Measurements from ENCODE around the gene TBPL2. TPM values are rescaled to one million over a fixed set of nuclear protein-coding genes. Genes with fewer than 3 reads are reported as not detected.

The TBPL2 gene
- total and polyA plus RNA-seq, 4 donors, result not detected

- TF ChIP-seq EGR1 (IDR thresholded peaks at IDR 0.05; ENCODE audit: low read depth in 2 of 2), result no peak
Observed at GRCh38 chr14:55449116-55449515, 8.7 kb upstream of the TBPL2 start (continued).

- Histone ChIP-seq H3K36me3 (ENCODE audit: control insufficient read depth in 4 of 4, insufficient read depth in 3 of 4, low read depth in 1 of 4, low read length in 3 of 4) (no peaks in the 10 kb centered on the region), H3K4me1 (ENCODE audit: control insufficient read depth in 4 of 4, insufficient read depth in 4 of 4, low read length in 3 of 4) (no peaks in the 10 kb centered on the region), H3K9ac (ENCODE audit: low read depth in 1 of 2, low read length in 2 of 2) (no peak overlapping the region), H3K9me3 (ENCODE audit: control insufficient read depth in 4 of 4, low read length in 3 of 4) (no peaks in the 10 kb centered on the region), H3K27ac (ENCODE audit: low read depth in 1 of 2, low read length in 2 of 2) (no peak overlapping the region), H3K4me3 (ENCODE audit: low read depth in 1 of 3, low read length in 3 of 3) (no peak overlapping the region), H3K27me3 (ENCODE audit: control insufficient read depth in 4 of 4, insufficient read depth in 4 of 4, low read length in 3 of 4) (no peaks in the 10 kb centered on the region)
- 69% methylated on average over 3 of the region's 3 CpGs for WGBS
- no peak for DNase-seq (ENCODE audit: low spot score)
- TF ChIP-seq FOXA1 (IDR thresholded peaks at IDR 0.05), result no peak
- TF ChIP-seq NR2F2 (IDR thresholded peaks at IDR 0.05), result no peak
- no peak for TF ChIP-seq GABPA (IDR thresholded peaks at IDR 0.05 in 1 of 2, conservative IDR thresholded peaks at IDR 0.05 in 1 of 2)
- TF ChIP-seq HNF4G (IDR thresholded peaks at IDR 0.05), result no peak
- no peak for TF ChIP-seq JUND (IDR thresholded peaks at IDR 0.05)
Observed at GRCh38 chr14:55448141-55448614, 7.8 kb upstream of the TBPL2 start.

- Histone ChIP-seq H3K27me3 (ENCODE audit: control insufficient read depth in 4 of 4, insufficient read depth in 4 of 4, low read length in 3 of 4) (no peaks in the 10 kb centered on the region), H3K27ac (ENCODE audit: low read depth in 1 of 2, low read length in 2 of 2) (no peak overlapping the region), H3K4me3 (ENCODE audit: low read depth in 1 of 3, low read length in 3 of 3) (no peak overlapping the region), H3K36me3 (ENCODE audit: control insufficient read depth in 4 of 4, insufficient read depth in 3 of 4, low read depth in 1 of 4, low read length in 3 of 4) (no peaks in the 10 kb centered on the region), H3K4me1 (ENCODE audit: control insufficient read depth in 4 of 4, insufficient read depth in 4 of 4, low read length in 3 of 4) (no peaks in the 10 kb centered on the region), H3K9me3 (ENCODE audit: control insufficient read depth in 4 of 4, low read length in 3 of 4) (no peaks in the 10 kb centered on the region), H3K9ac (ENCODE audit: low read depth in 1 of 2, low read length in 2 of 2) (no peak overlapping the region)
- 70% methylated on average over 2 of the region's 2 CpGs for WGBS
- no peak for DNase-seq (ENCODE audit: low spot score)
- TF ChIP-seq RXRA (IDR thresholded peaks at IDR 0.05), result no peak
Observed at GRCh38 chr14:55446833-55447232, 6.4 kb upstream of the TBPL2 start.

GRCh38 chr14:55446127-55446736 lies 5.8 kb upstream of the TBPL2 start:
- peak; percentile 66 for DNase-seq (ENCODE audit: low spot score)
- Histone ChIP-seq H3K27ac (ENCODE audit: low read depth in 1 of 2, low read length in 2 of 2) (no peak overlapping the region), H3K9me3 (ENCODE audit: control insufficient read depth in 4 of 4, low read length in 3 of 4) (no peaks in the 10 kb centered on the region), H3K4me3 (ENCODE audit: low read depth in 1 of 3, low read length in 3 of 3) (no peak overlapping the region), H3K27me3 (ENCODE audit: control insufficient read depth in 4 of 4, insufficient read depth in 4 of 4, low read length in 3 of 4) (no peaks in the 10 kb centered on the region), H3K9ac (ENCODE audit: low read depth in 1 of 2, low read length in 2 of 2) (no peak overlapping the region), H3K36me3 (ENCODE audit: control insufficient read depth in 4 of 4, insufficient read depth in 3 of 4, low read depth in 1 of 4, low read length in 3 of 4) (no peaks in the 10 kb centered on the region), H3K4me1 (ENCODE audit: control insufficient read depth in 4 of 4, insufficient read depth in 4 of 4, low read length in 3 of 4) (no peaks in the 10 kb centered on the region)
- 32% methylated on average over 5 of the region's 5 CpGs for WGBS
- TF ChIP-seq GABPA (IDR thresholded peaks at IDR 0.05 in 1 of 2, conservative IDR thresholded peaks at IDR 0.05 in 1 of 2) (no peak), HNF4G (IDR thresholded peaks at IDR 0.05) (no peak), RAD21 (IDR thresholded peaks at IDR 0.05) (peak; percentile 79 to 83), CTCF (IDR thresholded peaks at IDR 0.05; ENCODE audit: low read depth, low read length, missing input control) (peak; percentile 57)

- H3K27me3 ChIP-seq (ENCODE audit: control insufficient read depth in 4 of 4, insufficient read depth in 4 of 4, low read length in 3 of 4), result no peaks in the 10 kb centered on the region
- no peaks in the 10 kb centered on the region for H3K4me1 ChIP-seq (ENCODE audit: control insufficient read depth in 4 of 4, insufficient read depth in 4 of 4, low read length in 3 of 4)
- DNase-seq (ENCODE audit: low spot score), result no peak
- H3K9ac ChIP-seq (ENCODE audit: low read depth in 1 of 2, low read length in 2 of 2), result no peak overlapping the region
- H3K27ac ChIP-seq (ENCODE audit: low read depth in 1 of 2, low read length in 2 of 2), result no peak overlapping the region
- no peak overlapping the region for H3K4me3 ChIP-seq (ENCODE audit: low read depth in 1 of 3, low read length in 3 of 3)
- WGBS, result 88% methylated on average over 9 of the region's 9 CpGs
- no peaks in the 10 kb centered on the region for H3K36me3 ChIP-seq (ENCODE audit: control insufficient read depth in 4 of 4, insufficient read depth in 3 of 4, low read depth in 1 of 4, low read length in 3 of 4)
- H3K9me3 ChIP-seq (ENCODE audit: control insufficient read depth in 4 of 4, low read length in 3 of 4), result peaks cover 0 to 4% (median 0%) of the 10 kb centered on the region in 4 donors
- no peak for TF ChIP-seq EGR1 (IDR thresholded peaks at IDR 0.05; ENCODE audit: low read depth in 2 of 2)
Observed at GRCh38 chr14:55441286-55441685, 870 bp upstream of the TBPL2 start.
